NB4 (cell line): ENCODE measurements around the gene WDR7.

Experiments used
- DNase-seq: peaks from one replicate; pipeline ENCODE4 v3.0.0; 2010; ENCODE audit warnings: low read depth
- H3K4me3 ChIP-seq: one replicate; pipeline ENCODE4 v1.5.1; 2011; ENCODE audit warnings: mild to moderate bottlenecking, low read depth, low read length, moderate library complexity
- MYC ChIP-seq: IDR thresholded peaks from 2 replicates; pipeline ENCODE4 v1.6.1; 2011; ENCODE audit warnings: low read depth, low read length
- POLR2A ChIP-seq: IDR thresholded peaks from 2 replicates; pipeline ENCODE4 v1.6.1; 2011; ENCODE audit warnings: mild to moderate bottlenecking; ENCODE audit not compliant: insufficient read length; ENCODE audit errors: extremely low read depth
- TF ChIP-seq, protein P1 (sequence below): IDR thresholded peaks from 2 replicates; pipeline ENCODE4 v1.6.1; 2011; ENCODE audit warnings: low read depth, low read length
- TF ChIP-seq, protein P2 (sequence below): IDR thresholded peaks from one replicate; pipeline ENCODE4 v1.5.1; 2012; ENCODE audit warnings: low read depth, low read length

The WDR7 gene

DNA sequence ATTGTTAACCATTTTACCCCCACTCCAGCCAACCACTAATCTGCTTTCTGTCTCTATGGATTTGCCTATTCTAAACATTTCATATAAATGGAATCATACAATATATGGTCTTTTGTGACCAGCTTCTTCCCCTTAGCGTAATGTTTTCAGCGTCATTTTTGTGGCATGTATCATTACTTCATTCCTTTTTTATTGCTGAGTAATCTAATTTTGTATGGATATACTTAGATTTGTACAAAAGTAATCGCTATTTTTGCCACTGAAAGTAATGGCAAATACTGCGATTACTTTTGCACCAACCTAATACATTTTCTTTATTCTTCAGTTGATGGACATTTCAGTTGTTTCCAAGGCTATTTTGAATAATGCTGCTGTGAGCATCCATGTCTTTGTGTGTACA, 227.6 kb downstream of the WDR7 start:
- DNase-seq = no peak
- TF ChIP-seq MYC (no peak), POLR2A (no peak)
- TF ChIP-seq, protein P1, sequence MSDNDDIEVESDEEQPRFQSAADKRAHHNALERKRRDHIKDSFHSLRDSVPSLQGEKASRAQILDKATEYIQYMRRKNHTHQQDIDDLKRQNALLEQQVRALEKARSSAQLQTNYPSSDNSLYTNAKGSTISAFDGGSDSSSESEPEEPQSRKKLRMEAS = no peak
- TF ChIP-seq, protein P2, sequence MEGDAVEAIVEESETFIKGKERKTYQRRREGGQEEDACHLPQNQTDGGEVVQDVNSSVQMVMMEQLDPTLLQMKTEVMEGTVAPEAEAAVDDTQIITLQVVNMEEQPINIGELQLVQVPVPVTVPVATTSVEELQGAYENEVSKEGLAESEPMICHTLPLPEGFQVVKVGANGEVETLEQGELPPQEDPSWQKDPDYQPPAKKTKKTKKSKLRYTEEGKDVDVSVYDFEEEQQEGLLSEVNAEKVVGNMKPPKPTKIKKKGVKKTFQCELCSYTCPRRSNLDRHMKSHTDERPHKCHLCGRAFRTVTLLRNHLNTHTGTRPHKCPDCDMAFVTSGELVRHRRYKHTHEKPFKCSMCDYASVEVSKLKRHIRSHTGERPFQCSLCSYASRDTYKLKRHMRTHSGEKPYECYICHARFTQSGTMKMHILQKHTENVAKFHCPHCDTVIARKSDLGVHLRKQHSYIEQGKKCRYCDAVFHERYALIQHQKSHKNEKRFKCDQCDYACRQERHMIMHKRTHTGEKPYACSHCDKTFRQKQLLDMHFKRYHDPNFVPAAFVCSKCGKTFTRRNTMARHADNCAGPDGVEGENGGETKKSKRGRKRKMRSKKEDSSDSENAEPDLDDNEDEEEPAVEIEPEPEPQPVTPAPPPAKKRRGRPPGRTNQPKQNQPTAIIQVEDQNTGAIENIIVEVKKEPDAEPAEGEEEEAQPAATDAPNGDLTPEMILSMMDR = no peak
- H3K4me3 ChIP-seq = no peak overlapping the region

DNA sequence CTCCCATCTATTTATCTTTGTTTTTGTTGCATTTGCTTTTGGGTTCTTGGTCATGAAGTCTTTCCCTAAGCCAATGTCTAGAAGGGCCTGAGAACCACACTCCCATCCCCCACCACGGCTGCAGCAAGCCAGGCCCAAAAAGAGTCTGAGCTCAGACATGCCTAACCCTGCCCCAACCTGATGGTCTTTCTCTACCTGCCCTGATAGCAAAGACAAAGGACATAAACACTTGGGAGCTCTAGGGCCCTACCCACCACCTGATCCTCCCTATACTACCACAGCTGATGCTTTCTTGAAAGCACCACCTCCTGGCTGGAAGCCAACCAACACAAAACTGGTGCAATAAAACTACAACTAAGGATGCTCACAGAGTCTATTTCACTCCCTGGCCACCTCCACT, 233.4 kb downstream of the WDR7 start:
- TF ChIP-seq, protein P2 = no peak
- no peak for TF ChIP-seq POLR2A
- TF ChIP-seq, protein P1 = no peak
- TF ChIP-seq MYC = no peak
- no peak overlapping the region for H3K4me3 ChIP-seq
- no peak for DNase-seq

DNA sequence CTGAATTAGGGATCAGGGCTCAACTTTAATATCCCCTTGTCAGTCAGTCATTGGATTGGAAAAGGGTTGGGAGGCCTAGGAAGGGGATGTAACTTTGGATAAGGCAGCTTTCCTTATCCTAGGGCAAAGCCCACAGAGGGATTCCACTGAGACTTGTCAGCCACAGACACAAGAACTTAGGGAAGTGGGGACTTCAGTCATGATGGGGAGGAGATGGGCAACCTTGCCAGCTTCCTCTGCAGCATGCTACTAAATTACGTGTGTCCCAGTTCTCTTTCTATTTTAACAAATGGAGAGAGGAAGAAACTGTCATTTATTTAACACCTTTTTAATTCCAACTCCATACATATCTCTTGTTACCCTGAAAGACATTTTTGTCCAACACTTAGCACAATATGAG, 237.8 kb downstream of the WDR7 start:
- DNase-seq = no peak
- TF ChIP-seq, protein P2 = no peak
- TF ChIP-seq POLR2A (no peak), MYC (no peak)
- TF ChIP-seq, protein P1 = no peak
- no peak overlapping the region for H3K4me3 ChIP-seq

DNA sequence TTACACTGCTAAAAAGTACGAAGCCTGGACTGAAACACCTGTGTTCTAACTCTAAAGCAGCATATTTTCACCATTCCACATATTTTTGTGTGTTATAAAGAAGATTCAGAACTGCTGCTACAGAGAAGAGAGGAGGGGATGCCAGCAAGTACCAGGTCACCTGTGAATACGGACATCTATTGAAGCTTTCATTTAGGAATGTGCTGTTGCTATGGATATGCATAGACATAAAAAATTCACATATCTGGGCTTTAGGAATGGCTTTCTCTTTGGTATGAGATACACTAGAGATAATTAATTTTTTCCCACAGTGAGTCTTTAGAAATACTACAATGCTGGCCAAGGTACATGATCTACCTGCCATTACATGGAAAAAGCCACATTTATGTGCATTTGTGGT, 238.5 kb downstream of the WDR7 start:
- TF ChIP-seq, protein P1 = no peak
- no peak for TF ChIP-seq POLR2A
- TF ChIP-seq MYC = no peak
- TF ChIP-seq, protein P2 = no peak

DNA sequence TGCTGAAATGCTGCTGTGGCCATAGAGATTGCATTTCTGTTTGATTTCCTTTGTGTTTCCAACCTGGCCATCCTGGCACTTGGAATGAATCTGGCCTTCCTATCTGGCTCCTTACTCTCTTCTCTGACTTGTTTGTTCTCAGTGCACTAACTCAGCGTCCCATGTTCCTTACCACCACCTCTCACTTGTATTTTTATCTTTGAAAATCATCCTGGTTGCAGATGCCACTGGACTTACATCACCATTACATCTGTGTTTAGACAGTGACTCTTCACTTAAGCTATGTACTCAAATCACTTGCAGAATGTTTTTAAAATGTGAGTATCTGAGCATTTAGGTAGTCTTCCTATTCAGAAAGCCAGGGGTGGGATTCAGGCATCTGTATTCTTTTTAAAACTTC, 239.5 kb downstream of the WDR7 start:
- TF ChIP-seq MYC (no peak), POLR2A (no peak)
- TF ChIP-seq, protein P1 = no peak
- TF ChIP-seq, protein P2 = no peak
- no peak for DNase-seq
- H3K4me3 ChIP-seq = no peak overlapping the region

More for the DNA sequence above, 238.5 kb downstream of the WDR7 start:
- H3K4me3 ChIP-seq = no peak overlapping the region
- DNase-seq = no peak

DNA sequence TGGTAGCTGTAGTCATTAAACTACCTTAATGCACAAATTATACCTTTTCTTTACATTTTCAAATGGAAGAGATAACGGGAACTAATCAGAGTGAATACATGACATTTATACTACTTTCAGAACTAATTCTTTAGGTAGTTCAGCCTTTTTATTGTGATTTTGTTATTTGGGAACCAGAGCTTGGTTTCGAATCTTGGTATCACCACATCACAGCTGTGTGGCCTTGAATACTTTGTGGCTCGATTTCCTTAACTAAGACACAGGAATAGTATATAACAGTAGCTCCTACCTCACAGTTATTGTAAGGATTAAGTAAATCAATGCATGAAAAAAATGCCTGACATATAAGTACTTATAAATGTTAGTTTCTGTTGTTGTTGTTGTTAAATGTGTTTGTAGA, 240.0 kb downstream of the WDR7 start:
- no peak overlapping the region for H3K4me3 ChIP-seq

More for the DNA sequence above, 240.0 kb downstream of the WDR7 start:
- TF ChIP-seq, protein P2 = no peak
- DNase-seq = no peak
